Measurements from ENCODE around the gene TRAFD1.

- TF ChIP-seq CTCF (IDR thresholded peaks at IDR 0.05) = no peak
- TF ChIP-seq POLR2A (IDR thresholded peaks at IDR 0.05) = no peak
- no peak for TF ChIP-seq POLR2AphosphoS5 (IDR thresholded peaks at IDR 0.05)
- TF ChIP-seq EP300 (IDR thresholded peaks at IDR 0.05) = no peak
Measured at GRCh38 chr12:112161711-112162110, 36.4 kb downstream of the TRAFD1 start.

Measured in suprapubic skin (tissue), 4 donors.